ENCODE data around the gene ATP13A1. TPM values are rescaled to one million over a fixed set of nuclear protein-coding genes. Genes with fewer than 3 reads are reported as not detected.
"Not testable (repeated sequence)": the region's sequence is repeated elsewhere in the genome, so short reads cannot be mapped to it uniquely, and the experiment has no call there.

Gene ATP13A1
- total and polyA plus RNA-seq, 2 donors (not counting 3 experiments of a cell fraction or from before 2014, with no cell fraction given): 36.9 to 48.7 TPM

GRCh38 chr19:19610376-19611202, 52.9 kb downstream of the ATP13A1 start:
- Histone ChIP-seq H3K9ac (replicated peaks; ENCODE audit: extremely low read depth, insufficient read depth, low read length) (no peak overlapping the region), H3K9me1 (replicated peaks; ENCODE audit: control insufficient read depth, extremely low read depth, insufficient read depth, low read length) (no peaks in the 10 kb centered on the region), H3K4me2 (ENCODE audit: insufficient read depth, low read length) (no peak overlapping the region), H3K9me3 (replicated peaks; ENCODE audit: control insufficient read depth, insufficient read depth, low read length) (no peaks in the 10 kb centered on the region), H3K4me3 (replicated peaks in 1 of 3; ENCODE audit: insufficient read depth in 1 of 3, low read depth in 1 of 3, low read length in 3 of 3) (no peak overlapping the region), H3K79me2 (ENCODE audit: control insufficient read depth, insufficient read depth, low read length) (no peaks in the 10 kb centered on the region), H3K36me3 (ENCODE audit: control insufficient read depth in 2 of 2, extremely low read depth in 1 of 2, insufficient read depth in 2 of 2, low read length in 2 of 2) (no peaks in the 10 kb centered on the region), H2AFZ (ENCODE audit: low read depth, low read length) (no peak overlapping the region), H4K20me1 (replicated peaks; ENCODE audit: control insufficient read depth, extremely low read depth, insufficient read depth, low read length) (no peaks in the 10 kb centered on the region), H3K27me3 (ENCODE audit: control insufficient read depth in 2 of 2, insufficient read depth in 2 of 2, low read length in 2 of 2) (no peaks in the 10 kb centered on the region), H3K27ac (ENCODE audit: insufficient read depth, low read depth, low read length) (no peak overlapping the region), H3K4me1 (ENCODE audit: control insufficient read depth, extremely low read depth, insufficient read depth, low read length) (no peaks in the 10 kb centered on the region)
- CTCF ChIA-PET: no interaction called here
- FAIRE-seq: no peak
- POLR2A ChIA-PET: no interaction called here
- dilution Hi-C loops (cut with MboI; ENCODE audit: extremely low pct_ligation_motif_present, low sequenced_read_pairs): no loop called here
- TF ChIP-seq POLR2AphosphoS5 (IDR thresholded peaks at IDR 0.05; ENCODE audit: insufficient read depth, low read depth, low read length) (no peak), FOS (IDR thresholded peaks at IDR 0.05; ENCODE audit: borderline replicate concordance, insufficient read depth, low read length) (no peak), EZH2 (IDR thresholded peaks at IDR 0.05; ENCODE audit: borderline replicate concordance, low read depth, low read length, severe bottlenecking) (no peak), GATA2 (IDR thresholded peaks at IDR 0.05; ENCODE audit: insufficient read depth, insufficient read length, low read depth, low read length) (no peak), POLR2A (IDR thresholded peaks at IDR 0.05; ENCODE audit: low read depth, low read length) (no peak), JUN (IDR thresholded peaks at IDR 0.05; ENCODE audit: borderline replicate concordance, insufficient read depth, insufficient read length, low read depth) (no peak), CTCF (IDR thresholded peaks at IDR 0.05; ENCODE audit: extremely low read depth in 1 of 2, insufficient read depth in 1 of 2, low read depth in 1 of 2, low read length in 2 of 2) (no peak), MYC (IDR thresholded peaks at IDR 0.05; ENCODE audit: low read depth, low read length) (no peak)
- TF ChIP-seq, protein P1, sequence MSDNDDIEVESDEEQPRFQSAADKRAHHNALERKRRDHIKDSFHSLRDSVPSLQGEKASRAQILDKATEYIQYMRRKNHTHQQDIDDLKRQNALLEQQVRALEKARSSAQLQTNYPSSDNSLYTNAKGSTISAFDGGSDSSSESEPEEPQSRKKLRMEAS (IDR thresholded peaks at IDR 0.05; ENCODE audit: insufficient read depth, insufficient read length): no peak
- intact Hi-C loops (cut with micrococcal nuclease): no loop called here
- no peak for DNase-seq (ENCODE audit: low read depth, low spot score)
- BruUV-seq (replicated peaks): no TSS peak

GRCh38 chr19:19606686-19607085, 56.8 kb downstream of the ATP13A1 start:
- DNase-seq (ENCODE audit: low read depth, low spot score); CTCF ChIA-PET; H3K9me1 ChIP-seq (replicated peaks; ENCODE audit: control insufficient read depth, extremely low read depth, insufficient read depth, low read length); H3K9ac ChIP-seq (replicated peaks; ENCODE audit: extremely low read depth, insufficient read depth, low read length); H3K4me2 ChIP-seq (ENCODE audit: insufficient read depth, low read length); H3K79me2 ChIP-seq (ENCODE audit: control insufficient read depth, insufficient read depth, low read length); H3K36me3 ChIP-seq (ENCODE audit: control insufficient read depth in 2 of 2, extremely low read depth in 1 of 2, insufficient read depth in 2 of 2, low read length in 2 of 2); H3K4me1 ChIP-seq (ENCODE audit: control insufficient read depth, extremely low read depth, insufficient read depth, low read length); intact Hi-C loops (cut with micrococcal nuclease); dilution Hi-C loops (cut with MboI; ENCODE audit: extremely low pct_ligation_motif_present, low sequenced_read_pairs); H3K27ac ChIP-seq (ENCODE audit: insufficient read depth, low read depth, low read length); BruUV-seq (replicated peaks); H2AFZ ChIP-seq (ENCODE audit: low read depth, low read length); H3K4me3 ChIP-seq (replicated peaks in 1 of 3; ENCODE audit: insufficient read depth in 1 of 3, low read depth in 1 of 3, low read length in 3 of 3); H3K9me3 ChIP-seq (replicated peaks; ENCODE audit: control insufficient read depth, insufficient read depth, low read length); H3K27me3 ChIP-seq (ENCODE audit: control insufficient read depth in 2 of 2, insufficient read depth in 2 of 2, low read length in 2 of 2); H4K20me1 ChIP-seq (replicated peaks; ENCODE audit: control insufficient read depth, extremely low read depth, insufficient read depth, low read length); FAIRE-seq; POLR2A ChIA-PET: not testable (repeated sequence)
